SU-DHL-6 (cell line): Measurements from ENCODE around the gene FRMD1.

ENCODE experiments used
- CTCF ChIP-seq: fragments of 200-600 bp; sonication (generic); IDR thresholded peaks from one replicate; pipeline ENCODE4 v1.5.1; 2017; ENCODE audit warnings: antibody characterized with exemption, mild to moderate bottlenecking, low read length, moderate library complexity; ENCODE audit not compliant: insufficient read depth, poor library complexity, severe bottlenecking
- EZH2phosphoT487 ChIP-seq: fragments of 200-600 bp; sonication (generic), shearing (Covaris generic); conservative IDR thresholded peaks from 2 replicates; pipeline ENCODE4 v1.6.1; 2018; ENCODE audit warnings: mild to moderate bottlenecking, antibody characterized with exemption, low read length, moderate library complexity, mixed read lengths

- TF ChIP-seq EZH2phosphoT487 = no peak
- TF ChIP-seq CTCF = no peak
Observed at GRCh38 chr6:168053957-168054471, 25.0 kb downstream of the FRMD1 start.
